ENCODE measurements around the gene TXNDC15.

GRCh38 chr5:134874831-134875655 is 872 bp downstream of the TXNDC15 start:
- no peak for TF ChIP-seq CREB5 (CRISPR knock-in tag; IDR thresholded peaks at IDR 0.05; ENCODE audit: low read depth)
- no peak for TF ChIP-seq TOX (CRISPR knock-in tag; IDR thresholded peaks at IDR 0.05; ENCODE audit: borderline replicate concordance)
- TF ChIP-seq ZFP3 (CRISPR knock-in tag; IDR thresholded peaks at IDR 0.05), result no peak
- TF ChIP-seq CSDC2 (CRISPR knock-in tag; IDR thresholded peaks at IDR 0.05), result no peak
- TF ChIP-seq ARNTL (CRISPR knock-in tag; IDR thresholded peaks at IDR 0.05; ENCODE audit: borderline replicate concordance, low read depth), result no peak
- no peak for TF ChIP-seq ZNF8 (CRISPR knock-in tag; IDR thresholded peaks at IDR 0.05)
- no peak for TF ChIP-seq RARB (CRISPR knock-in tag; IDR thresholded peaks at IDR 0.05)
- TF ChIP-seq PATZ1 (CRISPR knock-in tag; IDR thresholded peaks at IDR 0.05; ENCODE audit: borderline replicate concordance), result no peak
- TF ChIP-seq ZFP30 (CRISPR knock-in tag; IDR thresholded peaks at IDR 0.05), result no peak
- no peak for TF ChIP-seq GLIS3 (CRISPR knock-in tag; IDR thresholded peaks at IDR 0.05)
- TF ChIP-seq SNAI2 (CRISPR knock-in tag; IDR thresholded peaks at IDR 0.05), result no peak
- no peak for TF ChIP-seq ESRRG (CRISPR knock-in tag; IDR thresholded peaks at IDR 0.05)
- no peak for TF ChIP-seq ISL1 (CRISPR knock-in tag; IDR thresholded peaks at IDR 0.05)
- no peak for TF ChIP-seq BACH2 (CRISPR knock-in tag; IDR thresholded peaks at IDR 0.05; ENCODE audit: borderline replicate concordance)
